Mesendoderm (in vitro differentiated cells): ENCODE measurements around the gene MRPS7.
A peak's percentile ranks its signal among the peaks of the same experiment; 100 is the strongest.
"Not testable (repeated sequence)": the region's sequence is repeated elsewhere in the genome, so short reads cannot be mapped to it uniquely, and the experiment has no call there.

Source experiments
- DNase-seq: peaks from one replicate; pipeline ENCODE4 v3.0.0; 2013
- H2AK5ac ChIP-seq: 2 replicates; pipeline ENCODE4 v1.6.1; 2013; ENCODE audit warnings: low read length, inconsistent platforms
- H2BK120ac ChIP-seq: 2 replicates; pipeline ENCODE4 v1.6.1; 2013; ENCODE audit warnings: low read depth, mild to moderate bottlenecking, low read length, moderate library complexity, mixed read lengths
- H2BK15ac ChIP-seq: replicated peaks from 2 replicates; pipeline ENCODE4 v1.6.1; 2013; ENCODE audit warnings: low read depth, mild to moderate bottlenecking, moderate library complexity
- H2BK5ac ChIP-seq: 2 replicates; pipeline ENCODE4 v1.6.1; 2013; ENCODE audit warnings: low read length, inconsistent platforms
- H3K18ac ChIP-seq: 2 replicates; pipeline ENCODE4 v1.6.1; 2013; ENCODE audit warnings: mild to moderate bottlenecking, low read length, mixed read lengths
- H3K23ac ChIP-seq: one replicate; pipeline ENCODE4 v1.6.1; 2013; ENCODE audit warnings: low read length
- H3K27ac ChIP-seq: 2 replicates; pipeline ENCODE4 v1.5.1; 2013; ENCODE audit warnings: low read depth, mild to moderate bottlenecking, inconsistent platforms, low read length, moderate library complexity
- H3K27me3 ChIP-seq: 2 replicates; pipeline ENCODE4 v1.6.1; 2013; ENCODE audit warnings: low read length, control low read depth, mild to moderate bottlenecking, inconsistent platforms; ENCODE audit not compliant: insufficient read depth, poor library complexity
- H3K36me3 ChIP-seq: 2 replicates; pipeline ENCODE4 v1.6.1; 2013; ENCODE audit warnings: low read length, inconsistent platforms; ENCODE audit not compliant: control insufficient read depth, insufficient read depth
- H3K4ac ChIP-seq: one replicate; pipeline ENCODE4 v1.6.1; 2013; ENCODE audit warnings: low read depth, mild to moderate bottlenecking, low read length, moderate library complexity
- H3K4me1 ChIP-seq: 2 replicates; pipeline ENCODE4 v1.6.1; 2013; ENCODE audit warnings: low read depth, low read length, inconsistent platforms; ENCODE audit not compliant: control insufficient read depth
- H3K4me2 ChIP-seq: 2 replicates; pipeline ENCODE4 v1.6.1; 2013; ENCODE audit warnings: low read length
- H3K4me3 ChIP-seq: 2 replicates; pipeline ENCODE4 v1.5.1; 2013; ENCODE audit warnings: mild to moderate bottlenecking, low read length
- H3K56ac ChIP-seq: one replicate; pipeline ENCODE4 v1.6.1; 2013; ENCODE audit warnings: low read length
- H3K79me1 ChIP-seq: 2 replicates; pipeline ENCODE4 v1.6.1; 2013; ENCODE audit warnings: low read length, inconsistent platforms
- H3K79me2 ChIP-seq: 2 replicates; pipeline ENCODE4 v1.6.1; 2013; ENCODE audit warnings: mild to moderate bottlenecking, low read length; ENCODE audit not compliant: control insufficient read depth, insufficient read depth
- H3K9ac ChIP-seq: 2 replicates; pipeline ENCODE4 v1.6.1; 2013; ENCODE audit warnings: low read length, inconsistent platforms
- H4K5ac ChIP-seq: one replicate; pipeline ENCODE4 v1.6.1; 2013; ENCODE audit warnings: low read length
- H4K8ac ChIP-seq: one replicate; pipeline ENCODE4 v1.6.1; 2013; ENCODE audit warnings: low read depth, mild to moderate bottlenecking, control low read depth, low read length, moderate library complexity
- WGBS: extraction: QIAGEN DNeasy Blood & Tissue Kit; methylation state at CpG from one replicate; pipeline ENCODE4 v1.1.7; 2013; ENCODE audit warnings: low lambda C conversion rate, missing lambda C conversion rate; ENCODE audit not compliant: insufficient coverage; ENCODE audit errors: extremely low coverage; 5-methylcytosine and 5-hydroxymethylcytosine counted together

MRPS7 gene

DNA sequence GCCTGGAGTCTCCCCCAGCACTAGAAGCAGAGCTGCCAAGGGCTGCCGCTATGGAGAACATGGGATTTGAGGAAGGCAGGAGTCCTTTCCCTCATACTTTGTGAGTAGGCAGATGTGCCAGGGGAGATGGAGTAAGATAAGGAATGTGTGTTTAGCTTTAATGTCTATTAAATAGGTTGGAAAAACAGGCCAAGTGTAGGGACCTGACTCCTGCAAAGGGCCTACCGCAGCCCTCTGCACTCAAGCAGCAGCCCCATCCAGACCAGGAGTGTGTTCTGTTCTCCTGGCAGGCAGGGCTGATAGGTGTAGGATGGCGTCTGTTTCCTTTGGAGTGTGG, 11.1 kb downstream of the MRPS7 start:
- H3K9ac ChIP-seq = no peak overlapping the region

DNA sequence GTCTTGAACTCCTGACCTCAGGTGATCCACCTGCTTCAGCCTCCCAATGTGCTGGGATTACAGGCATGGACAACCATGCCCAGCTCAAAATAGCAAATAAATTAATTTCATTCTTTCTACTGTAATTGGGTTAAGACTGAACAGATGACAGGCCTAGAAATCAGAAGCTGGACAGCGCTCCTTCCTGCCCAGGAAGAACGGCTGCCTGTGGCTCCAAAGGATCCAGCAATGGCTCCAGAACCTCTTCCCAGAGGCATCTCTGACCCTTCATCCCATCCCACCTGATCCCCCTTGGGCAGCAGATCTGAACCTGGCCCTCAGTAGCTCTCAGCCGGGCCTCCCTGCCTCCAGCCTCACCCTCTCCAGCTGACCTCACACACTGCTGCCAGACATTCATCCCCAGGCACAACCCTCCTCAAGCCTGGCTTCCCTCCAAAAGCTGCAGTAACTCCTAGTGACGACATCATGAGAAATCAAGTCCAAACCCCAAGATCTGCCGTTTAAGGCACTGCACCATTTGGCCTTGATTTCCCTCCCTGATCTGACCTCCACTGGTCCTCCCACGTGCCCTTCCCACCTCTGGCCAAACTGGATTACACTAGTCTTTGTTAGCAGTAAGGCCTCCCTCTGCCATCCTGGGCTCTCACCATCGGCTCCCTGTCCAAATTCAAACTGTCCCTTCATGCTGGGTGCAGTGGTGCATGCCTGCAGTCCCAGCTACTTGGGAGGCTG, 12.5 kb downstream of the MRPS7 start:
- Histone ChIP-seq H3K18ac (no peak overlapping the region), H3K36me3 (peaks cover 2% of the 10 kb centered on the region), H3K79me1 (no peaks in the 10 kb centered on the region), H2BK5ac (no peak overlapping the region), H2AK5ac (no peak overlapping the region), H2BK120ac (no peak overlapping the region), H4K8ac (no peak overlapping the region), H3K9ac (no peak overlapping the region), H3K4me3 (no peak overlapping the region), H3K56ac (no peak overlapping the region), H3K79me2 (no peaks in the 10 kb centered on the region), H4K5ac (no peak overlapping the region), H3K4me2 (no peak overlapping the region), H3K27me3 (no peaks in the 10 kb centered on the region), H3K27ac (no peak overlapping the region), H3K4ac (no peak overlapping the region), H3K23ac (no peak overlapping the region), H3K4me1 (no peaks in the 10 kb centered on the region), H2BK15ac (no peak overlapping the region)
- no CpG with 5 or more reads among the region's 7 CpGs for WGBS
- no peak for DNase-seq

More for the DNA sequence above, 11.1 kb downstream of the MRPS7 start:
- Histone ChIP-seq H2AK5ac (no peak overlapping the region), H3K4me2 (no peak overlapping the region), H4K5ac (no peak overlapping the region), H2BK15ac (no peak overlapping the region), H3K27me3 (no peaks in the 10 kb centered on the region), H2BK120ac (no peak overlapping the region), H3K56ac (no peak overlapping the region), H2BK5ac (no peak overlapping the region), H3K79me1 (no peaks in the 10 kb centered on the region), H3K4me1 (peaks cover 2% of the 10 kb centered on the region), H3K18ac (no peak overlapping the region), H3K23ac (no peak overlapping the region), H3K4me3 (no peak overlapping the region), H3K27ac (no peak overlapping the region), H4K8ac (no peak overlapping the region), H3K79me2 (no peaks in the 10 kb centered on the region), H3K36me3 (peaks cover 2% of the 10 kb centered on the region), H3K4ac (no peak overlapping the region)
- WGBS = no CpG with 5 or more reads among the region's 3 CpGs
- no peak for DNase-seq

DNA sequence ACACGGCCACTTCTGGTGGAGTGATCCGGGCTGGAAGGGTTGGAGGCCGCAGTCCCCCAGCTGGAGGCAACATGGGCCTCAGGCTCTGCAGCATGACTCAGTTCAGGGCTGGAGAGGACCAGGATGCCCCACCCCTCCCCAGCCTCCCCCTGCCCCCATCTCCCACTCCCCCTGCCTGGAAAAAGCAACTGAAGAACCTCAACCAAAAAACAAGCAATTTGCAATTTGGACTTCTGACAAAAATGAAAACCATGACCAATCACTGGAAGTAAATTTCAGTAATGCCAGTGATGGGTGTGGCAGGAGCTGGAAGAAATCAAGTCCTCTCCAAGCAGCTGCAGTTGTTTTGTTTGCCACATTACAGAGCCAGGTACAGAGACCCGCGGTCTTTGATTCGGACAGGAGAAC, 16.0 kb downstream of the MRPS7 start:
- peak; percentile 8 for DNase-seq
- H3K4me3 ChIP-seq = no peak overlapping the region
- H3K27me3 ChIP-seq = no peaks in the 10 kb centered on the region
- H3K56ac ChIP-seq = no peak overlapping the region
- H3K36me3 ChIP-seq = peaks cover 2% of the 10 kb centered on the region
- no peaks in the 10 kb centered on the region for H3K79me2 ChIP-seq
- no peak overlapping the region for H4K5ac ChIP-seq
- no peak overlapping the region for H2BK120ac ChIP-seq
- no peaks in the 10 kb centered on the region for H3K79me1 ChIP-seq
- H2BK5ac ChIP-seq = no peak overlapping the region
- H2AK5ac ChIP-seq = no peak overlapping the region
- no peak overlapping the region for H3K9ac ChIP-seq
- H3K4me2 ChIP-seq = no peak overlapping the region
- no peak overlapping the region for H3K27ac ChIP-seq
- WGBS = no CpG with 5 or more reads among the region's 6 CpGs
- H3K4ac ChIP-seq = no peak overlapping the region
- no peak overlapping the region for H4K8ac ChIP-seq
- no peak overlapping the region for H3K18ac ChIP-seq
- no peak overlapping the region for H2BK15ac ChIP-seq
- no peaks in the 10 kb centered on the region for H3K4me1 ChIP-seq
- H3K23ac ChIP-seq = no peak overlapping the region

DNA sequence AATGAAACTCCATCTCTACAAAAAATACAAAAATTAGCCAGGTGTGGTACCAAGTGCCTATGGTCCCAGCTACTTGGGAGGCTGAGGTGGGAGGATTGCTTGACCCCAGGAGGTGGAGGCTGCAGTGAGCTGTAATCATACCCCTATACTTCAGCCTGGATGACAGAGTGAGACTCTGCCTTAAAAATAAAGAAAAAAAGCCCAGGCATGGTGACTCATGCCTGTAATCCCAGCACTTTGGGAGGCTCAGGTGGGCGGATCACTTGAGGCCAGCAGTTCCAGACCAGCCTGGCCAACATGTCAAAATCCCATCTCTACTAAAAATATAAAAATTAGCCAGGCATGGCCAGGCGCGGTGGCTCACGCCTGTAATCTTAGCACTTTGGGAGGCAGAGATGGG, 18.5 kb downstream of the MRPS7 start:
- not testable (repeated sequence) for H4K8ac ChIP-seq, H3K27ac ChIP-seq, H4K5ac ChIP-seq, H3K79me1 ChIP-seq, H3K4ac ChIP-seq, H3K9ac ChIP-seq, H2BK120ac ChIP-seq, H3K4me3 ChIP-seq, H3K36me3 ChIP-seq, H3K4me1 ChIP-seq, H2AK5ac ChIP-seq, H2BK5ac ChIP-seq, H3K23ac ChIP-seq, H3K4me2 ChIP-seq, DNase-seq, H3K56ac ChIP-seq, H3K18ac ChIP-seq, H2BK15ac ChIP-seq, H3K27me3 ChIP-seq, H3K79me2 ChIP-seq
- WGBS = no CpG with 5 or more reads among the region's 4 CpGs

DNA sequence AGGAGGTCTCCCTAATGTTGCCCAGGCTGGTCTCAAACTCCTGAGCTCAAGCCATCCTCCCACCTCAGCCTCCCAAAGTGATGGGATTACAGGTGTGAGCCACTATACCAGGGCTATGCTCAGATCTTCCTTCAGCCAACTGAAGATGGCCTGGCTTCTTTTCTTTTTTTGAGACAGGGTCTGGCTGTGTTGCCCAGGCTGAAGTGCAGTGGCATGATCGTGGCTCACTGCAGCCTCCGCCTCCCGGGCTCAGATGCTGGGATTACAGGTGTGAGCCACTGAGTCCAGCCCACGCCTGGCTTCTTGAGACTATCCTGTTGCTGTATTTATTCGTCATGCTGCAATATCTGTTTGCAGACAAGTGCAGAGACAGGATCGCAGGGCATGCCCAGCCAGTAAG, 23.4 kb downstream of the MRPS7 start:
- Histone ChIP-seq H3K27me3 (no peaks in the 10 kb centered on the region), H2BK5ac (no peak overlapping the region), H3K4me3 (no peak overlapping the region), H3K9ac (no peak overlapping the region), H3K56ac (no peak overlapping the region), H3K23ac (no peak overlapping the region), H2AK5ac (no peak overlapping the region), H3K4me1 (no peaks in the 10 kb centered on the region), H3K4ac (no peak overlapping the region), H3K79me2 (no peaks in the 10 kb centered on the region), H3K27ac (no peak overlapping the region), H3K18ac (no peak overlapping the region), H3K4me2 (no peak overlapping the region), H3K36me3 (no peaks in the 10 kb centered on the region), H2BK120ac (no peak overlapping the region), H2BK15ac (no peak overlapping the region), H4K8ac (no peak overlapping the region), H3K79me1 (no peaks in the 10 kb centered on the region), H4K5ac (no peak overlapping the region)
- DNase-seq = no peak
- WGBS = no CpG with 5 or more reads among the region's 6 CpGs

DNA sequence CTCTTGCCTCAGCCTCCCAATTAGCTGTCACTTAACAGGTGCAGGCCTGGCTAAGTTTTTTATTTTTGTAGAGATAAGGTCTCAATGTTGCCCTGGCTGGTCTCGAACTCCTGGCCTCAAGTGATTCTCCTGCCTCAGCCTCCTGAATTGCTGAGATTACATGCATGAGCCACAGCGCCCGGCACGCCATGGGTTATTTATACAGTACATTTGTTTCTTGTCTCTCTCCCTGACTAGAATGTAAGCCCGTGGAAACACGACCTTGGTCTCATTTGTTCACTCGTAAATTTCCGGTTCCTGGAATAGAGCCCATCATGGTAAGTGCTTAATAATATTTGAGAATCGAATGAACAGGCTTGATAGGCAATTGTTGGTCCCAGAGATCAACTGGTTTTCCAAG, 25.5 kb downstream of the MRPS7 start:
- WGBS = no CpG with 5 or more reads among the region's 9 CpGs
- Histone ChIP-seq H3K4me1 (no peaks in the 10 kb centered on the region), H3K56ac (no peak overlapping the region), H3K9ac (no peak overlapping the region), H3K4me3 (no peak overlapping the region), H3K23ac (no peak overlapping the region), H3K79me2 (no peaks in the 10 kb centered on the region), H3K36me3 (no peaks in the 10 kb centered on the region), H2BK5ac (no peak overlapping the region), H4K8ac (no peak overlapping the region), H2AK5ac (no peak overlapping the region), H3K18ac (no peak overlapping the region), H3K27ac (no peak overlapping the region), H4K5ac (no peak overlapping the region), H2BK120ac (no peak overlapping the region), H3K4me2 (no peak overlapping the region), H2BK15ac (no peak overlapping the region), H3K79me1 (no peaks in the 10 kb centered on the region), H3K27me3 (no peaks in the 10 kb centered on the region), H3K4ac (no peak overlapping the region)
- DNase-seq = no peak
